Neural cell (in vitro differentiated cells): ENCODE measurements around the gene TCP11L1.

ENCODE experiments used
- CTCF ChIP-seq: fragments of 450-650 bp; IDR thresholded peaks from 2 replicates; pipeline ENCODE4 v1.5.1; 2014; ENCODE audit warnings: antibody characterized with exemption, mild to moderate bottlenecking, moderate library complexity; ENCODE audit not compliant: poor library complexity, severe bottlenecking
- EP300 ChIP-seq: fragments of 450-650 bp; conservative IDR thresholded peaks from 2 replicates; pipeline ENCODE4 v1.6.1; 2014; ENCODE audit warnings: antibody characterized with exemption, mild to moderate bottlenecking, moderate library complexity; ENCODE audit not compliant: poor library complexity, severe bottlenecking
- EZH2 ChIP-seq: fragments of 200-600, 300-800 bp; shearing (Covaris generic), sonication (generic); IDR thresholded peaks from 2 replicates; pipeline ENCODE4 v1.6.1; 2014; ENCODE audit warnings: antibody characterized with exemption, low read length, borderline replicate concordance, mild to moderate bottlenecking; ENCODE audit not compliant: insufficient read depth, poor library complexity, severe bottlenecking
- MXI1 ChIP-seq: fragments of 450-650 bp; conservative IDR thresholded peaks from 2 replicates; pipeline ENCODE4 v1.6.1; 2014; ENCODE audit warnings: antibody characterized with exemption, mild to moderate bottlenecking; ENCODE audit not compliant: poor library complexity, severe bottlenecking
- POLR2AphosphoS5 ChIP-seq: IDR thresholded peaks from 2 replicates; pipeline ENCODE4 v1.6.1; 2012
- REST ChIP-seq: IDR thresholded peaks from 2 replicates; pipeline ENCODE4 v1.6.1; 2012; ENCODE audit warnings: borderline replicate concordance
- TAF1 ChIP-seq: IDR thresholded peaks from 2 replicates; pipeline ENCODE4 v1.6.1; 2012; ENCODE audit warnings: low read depth

GRCh38 chr11:33059331-33060007 lies 20.1 kb downstream of the TCP11L1 start:
- TF ChIP-seq CTCF (no peak), POLR2AphosphoS5 (no peak), TAF1 (no peak), EP300 (no peak), MXI1 (no peak), EZH2 (no peak), REST (no peak)
